ENCODE measurements around the gene CAPN9.

DNA sequence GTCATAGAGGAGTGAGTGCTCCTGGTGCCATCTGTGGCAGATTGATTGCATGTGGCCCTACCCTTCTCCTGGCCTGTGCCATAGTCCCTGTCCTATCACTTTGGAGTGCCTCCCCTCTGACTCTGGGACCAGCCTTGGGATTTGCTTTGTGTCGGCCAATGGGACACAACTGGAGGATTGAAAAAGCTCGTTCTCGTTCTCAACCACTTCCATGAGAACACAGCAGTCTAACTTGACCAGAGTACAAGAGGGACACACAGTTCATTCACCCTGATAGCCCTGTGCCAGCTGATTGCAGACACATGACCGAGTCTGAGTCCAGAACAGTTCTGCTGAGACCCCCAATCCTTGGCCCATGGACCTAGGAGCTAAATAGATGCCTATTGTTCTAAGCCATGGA lies 73.4 kb downstream of the CAPN9 start:
- TF ChIP-seq POLR2AphosphoS5 (IDR thresholded peaks at IDR 0.05): no peak
- TF ChIP-seq, protein P1, sequence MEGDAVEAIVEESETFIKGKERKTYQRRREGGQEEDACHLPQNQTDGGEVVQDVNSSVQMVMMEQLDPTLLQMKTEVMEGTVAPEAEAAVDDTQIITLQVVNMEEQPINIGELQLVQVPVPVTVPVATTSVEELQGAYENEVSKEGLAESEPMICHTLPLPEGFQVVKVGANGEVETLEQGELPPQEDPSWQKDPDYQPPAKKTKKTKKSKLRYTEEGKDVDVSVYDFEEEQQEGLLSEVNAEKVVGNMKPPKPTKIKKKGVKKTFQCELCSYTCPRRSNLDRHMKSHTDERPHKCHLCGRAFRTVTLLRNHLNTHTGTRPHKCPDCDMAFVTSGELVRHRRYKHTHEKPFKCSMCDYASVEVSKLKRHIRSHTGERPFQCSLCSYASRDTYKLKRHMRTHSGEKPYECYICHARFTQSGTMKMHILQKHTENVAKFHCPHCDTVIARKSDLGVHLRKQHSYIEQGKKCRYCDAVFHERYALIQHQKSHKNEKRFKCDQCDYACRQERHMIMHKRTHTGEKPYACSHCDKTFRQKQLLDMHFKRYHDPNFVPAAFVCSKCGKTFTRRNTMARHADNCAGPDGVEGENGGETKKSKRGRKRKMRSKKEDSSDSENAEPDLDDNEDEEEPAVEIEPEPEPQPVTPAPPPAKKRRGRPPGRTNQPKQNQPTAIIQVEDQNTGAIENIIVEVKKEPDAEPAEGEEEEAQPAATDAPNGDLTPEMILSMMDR (IDR thresholded peaks at IDR 0.05): no peak
- no peak for TF ChIP-seq POLR2A (IDR thresholded peaks at IDR 0.05)
- no peak for TF ChIP-seq EP300 (IDR thresholded peaks at IDR 0.05)
